A172 (cell line): Measurements from ENCODE around the gene ZNF524. TPM values are rescaled to one million over a fixed set of nuclear protein-coding genes. Genes with fewer than 3 reads are reported as not detected.

ENCODE experiments used
- DNase-seq: peaks from one replicate; pipeline ENCODE4 v3.0.0-alpha.2; 2015; ENCODE audit warnings: low spot score
- total RNA-seq: library from RNA; depleted of rRNA; stranded (reverse); fragments of >200 nt; shearing (Covaris generic); gene quantifications from 2 replicates; pipeline ENCODE4 v1.2.3, GENCODE V29; 2014

The ZNF524 gene
- total RNA-seq, 1 experiment from 2014 or later = 20.0 TPM

DNA sequence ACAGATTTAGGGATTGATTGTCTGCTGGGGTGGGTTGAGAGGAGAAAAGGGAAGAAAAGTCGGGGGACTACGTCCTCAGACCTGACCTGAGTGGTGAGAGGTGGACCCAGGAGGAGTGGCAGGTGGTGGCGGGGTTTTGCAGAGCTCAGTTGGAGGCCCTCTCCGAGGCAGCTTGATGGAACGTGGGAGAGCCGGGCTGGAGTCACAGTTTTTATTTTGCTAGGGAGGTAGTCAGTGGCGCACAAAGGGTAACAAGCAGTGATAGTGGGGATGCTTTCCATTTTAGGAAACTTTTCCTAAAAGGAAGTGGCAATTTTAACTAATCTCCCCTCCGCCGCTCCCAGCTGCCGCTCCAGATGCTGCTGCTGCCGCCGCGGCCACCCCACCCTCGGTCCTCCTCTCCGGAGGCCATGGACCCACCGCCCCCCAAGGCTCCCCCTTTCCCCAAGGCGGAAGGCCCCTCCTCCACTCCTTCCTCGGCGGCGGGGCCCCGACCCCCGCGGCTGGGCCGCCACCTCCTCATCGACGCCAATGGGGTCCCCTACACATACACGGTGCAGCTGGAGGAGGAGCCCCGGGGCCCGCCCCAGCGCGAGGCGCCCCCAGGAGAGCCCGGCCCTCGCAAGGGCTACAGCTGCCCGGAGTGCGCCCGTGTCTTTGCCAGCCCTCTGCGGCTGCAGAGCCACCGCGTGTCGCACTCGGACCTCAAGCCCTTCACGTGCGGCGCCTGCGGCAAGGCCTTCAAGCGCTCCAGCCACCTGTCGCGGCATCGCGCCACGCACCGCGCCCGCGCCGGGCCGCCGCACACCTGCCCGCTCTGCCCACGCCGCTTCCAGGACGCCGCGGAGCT is 42.3 kb downstream of the ZNF524 start:
- DNase-seq = no peak

DNA sequence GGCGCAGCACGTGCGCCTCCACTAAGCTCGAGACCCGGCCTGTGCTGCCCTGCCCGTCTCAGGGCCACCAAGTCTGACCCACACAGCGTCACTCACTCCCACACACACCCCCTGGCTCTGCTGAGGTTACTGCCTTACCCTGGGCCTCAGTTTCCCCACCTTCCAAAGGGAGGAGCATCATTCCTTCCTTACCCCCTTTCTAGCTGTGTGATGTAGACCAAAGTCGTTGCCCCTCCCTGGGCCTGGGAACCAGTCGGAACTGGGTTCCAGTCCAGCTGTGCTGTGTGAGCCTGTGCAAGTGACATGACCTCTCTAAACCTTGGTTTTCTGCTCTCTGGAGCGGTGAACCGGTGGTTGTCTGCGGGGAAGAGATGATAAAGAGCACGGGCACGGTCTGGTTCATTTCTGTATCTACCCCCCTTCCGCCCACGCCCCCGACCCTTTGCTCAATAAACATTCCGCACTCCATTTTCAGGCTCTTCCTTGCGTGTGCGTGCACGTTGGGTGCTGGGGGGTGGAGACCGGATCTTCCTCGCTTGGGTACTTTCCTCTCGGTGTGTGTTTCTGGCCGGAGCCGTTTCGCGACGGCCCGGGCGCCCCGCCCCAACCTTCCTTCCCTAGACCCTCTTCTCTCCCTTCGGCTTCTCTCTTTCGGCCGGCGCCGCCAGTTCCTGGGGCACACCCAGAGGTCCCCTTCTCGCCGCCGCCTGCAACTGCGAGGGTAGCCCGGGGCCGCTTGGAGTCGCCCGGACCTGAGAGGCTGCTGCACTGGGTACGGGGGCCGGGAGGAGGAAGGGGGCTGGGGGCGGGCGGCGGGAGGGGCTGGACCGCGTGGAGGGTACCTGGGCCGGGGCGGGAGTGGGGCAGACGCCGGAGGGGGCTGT is 43.2 kb downstream of the ZNF524 start, which contains the start of gene ZNF581:
ZNF581 (plus strand) TSS at position 647 of the 884 bp plus-strand sequence. CDS start 923 bp downstream, outside the sequence.
- peak; percentile 66 for DNase-seq

DNA sequence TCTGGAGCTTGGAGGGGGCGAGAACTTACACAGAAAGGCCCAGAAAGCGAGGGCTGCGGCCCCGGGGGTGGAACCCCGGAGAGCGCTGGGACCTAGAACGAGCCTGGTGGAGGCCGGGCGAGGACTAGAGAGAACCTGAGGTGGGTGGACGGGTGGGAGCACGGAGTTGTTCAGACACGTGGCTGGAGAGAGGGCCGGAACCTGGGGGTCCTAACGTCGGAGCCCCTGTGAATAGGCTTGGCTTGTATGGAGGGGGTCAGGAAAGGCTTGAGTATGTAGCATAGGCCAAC is 43.7 kb downstream of the ZNF524 start:
- no peak for DNase-seq

GRCh38 chr19:55644191-55644833 is 44.2 kb downstream of the ZNF524 start:
- no peak for DNase-seq

DNA sequence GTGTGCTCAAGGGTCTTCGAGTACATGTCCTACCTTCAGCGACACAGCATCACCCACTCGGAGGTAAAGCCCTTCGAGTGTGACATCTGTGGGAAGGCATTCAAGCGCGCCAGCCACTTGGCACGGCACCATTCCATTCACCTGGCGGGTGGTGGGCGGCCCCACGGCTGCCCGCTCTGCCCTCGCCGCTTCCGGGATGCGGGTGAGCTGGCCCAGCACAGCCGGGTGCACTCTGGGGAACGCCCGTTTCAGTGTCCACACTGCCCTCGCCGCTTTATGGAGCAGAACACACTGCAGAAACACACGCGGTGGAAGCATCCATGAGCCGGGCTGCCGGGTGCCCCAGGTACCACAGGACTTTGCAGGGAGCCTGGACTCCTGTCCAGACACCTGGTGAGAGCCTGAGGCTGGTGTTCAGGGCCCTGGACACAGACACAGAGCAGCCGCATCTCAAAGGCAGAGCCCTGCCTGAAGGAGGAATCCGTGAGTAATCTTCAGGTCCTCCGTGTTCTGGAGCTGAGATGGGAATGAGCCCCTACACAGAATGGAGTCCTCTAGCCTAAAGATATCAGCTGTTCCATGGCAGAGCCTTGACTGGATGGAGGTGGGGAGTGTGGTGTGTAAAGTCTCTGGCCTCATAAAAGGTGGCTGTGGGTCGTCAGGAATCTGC is 44.9 kb downstream of the ZNF524 start:
- DNase-seq = no peak

- DNase-seq = no peak
These were observed 45.4 kb downstream of the ZNF524 start for GRCh38 chr19:55645512-55645881.

- no peak for DNase-seq
These were observed 47.0 kb downstream of the ZNF524 start for GRCh38 chr19:55646889-55647731.

DNA sequence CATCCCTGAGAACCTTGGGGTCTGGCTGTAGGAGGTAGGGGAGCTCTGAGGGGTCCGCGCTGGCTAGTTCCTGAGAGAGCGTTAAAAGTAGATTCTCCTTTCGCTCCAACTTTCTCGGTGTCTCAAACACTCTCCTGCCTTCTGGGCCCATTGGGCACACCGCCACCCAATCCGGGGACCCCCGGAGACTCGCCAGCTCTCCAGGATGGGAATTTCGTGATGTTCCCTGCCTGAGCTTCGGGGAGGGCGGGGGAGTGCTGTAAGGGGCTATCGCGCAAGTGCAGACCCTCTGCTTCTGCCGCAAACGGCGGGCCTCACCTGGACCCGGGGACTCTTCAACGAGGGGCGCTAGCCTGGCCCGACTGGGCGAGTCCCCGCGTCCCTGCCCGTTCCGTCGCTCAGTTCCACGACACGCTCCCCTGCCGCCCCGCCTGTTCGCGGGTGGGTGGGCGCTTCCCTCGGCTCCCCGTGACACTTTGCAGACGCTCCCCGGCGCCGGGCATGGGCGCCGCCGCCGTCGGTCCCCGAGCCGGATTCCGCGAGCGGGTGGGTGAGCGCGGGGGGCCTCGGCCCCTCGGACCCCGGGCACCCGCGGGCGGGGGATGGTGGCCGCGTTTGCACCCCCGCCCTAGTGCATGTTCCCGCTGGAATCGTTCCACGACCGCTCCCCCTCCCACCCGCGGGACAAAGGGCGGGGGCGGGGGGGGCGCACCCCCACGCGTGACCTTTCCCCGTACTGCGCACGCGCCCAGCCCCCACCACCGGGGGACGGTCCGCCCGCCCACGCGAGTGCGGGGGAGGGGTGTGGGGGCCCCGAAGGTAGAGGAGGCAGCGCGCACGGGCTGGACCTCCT is 47.9 kb downstream of the ZNF524 start, which contains the start of gene CCDC106:
CCDC106 (plus strand) TSS at position 481 of the 853 bp plus-strand sequence. CDS start 835 bp downstream, outside the sequence.
- no peak for DNase-seq

GRCh38 chr19:55648585-55649267 is 48.6 kb downstream of the ZNF524 start:
- no peak for DNase-seq

DNA sequence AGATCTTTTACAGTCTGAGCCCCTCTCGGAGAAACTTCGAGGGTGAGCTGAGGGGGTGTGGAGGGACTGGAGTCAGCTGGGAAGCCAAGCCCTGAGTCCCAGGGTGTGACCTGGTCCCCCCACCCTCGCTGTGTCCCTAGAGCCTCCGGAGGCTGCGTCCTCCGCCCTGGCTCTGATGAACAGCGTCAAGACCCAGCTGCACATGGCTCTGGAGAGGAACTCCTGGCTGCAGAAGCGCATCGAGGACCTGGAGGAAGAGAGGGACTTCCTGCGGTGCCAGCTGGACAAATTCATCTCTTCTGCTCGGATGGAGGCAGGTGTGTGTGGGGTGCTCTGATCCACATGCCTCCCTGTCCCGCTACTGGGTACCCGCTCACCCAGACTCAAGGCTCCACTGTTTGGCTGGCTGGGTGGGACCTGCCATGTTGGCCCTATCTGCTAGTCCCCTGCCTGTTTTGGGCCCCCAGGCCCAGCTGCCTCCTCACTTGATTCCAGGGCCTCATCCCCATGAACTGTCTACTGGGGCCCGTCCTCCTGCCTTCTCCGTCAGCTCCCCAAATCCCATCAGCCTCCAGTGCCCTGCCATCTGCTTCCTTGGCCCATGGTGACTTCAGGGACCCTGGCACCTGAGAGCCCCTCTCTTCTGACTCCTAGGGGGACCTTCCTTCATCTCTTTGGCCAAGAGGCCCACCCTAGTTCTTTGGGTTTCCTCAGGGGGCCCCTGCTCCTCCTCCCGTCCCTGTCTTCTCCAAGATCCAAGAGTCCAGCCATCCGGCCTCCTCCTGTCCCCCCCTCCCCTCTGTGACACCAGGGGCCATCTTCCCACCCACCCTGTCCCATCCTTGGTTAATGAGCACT is 49.4 kb downstream of the ZNF524 start:
- DNase-seq = no peak

DNA sequence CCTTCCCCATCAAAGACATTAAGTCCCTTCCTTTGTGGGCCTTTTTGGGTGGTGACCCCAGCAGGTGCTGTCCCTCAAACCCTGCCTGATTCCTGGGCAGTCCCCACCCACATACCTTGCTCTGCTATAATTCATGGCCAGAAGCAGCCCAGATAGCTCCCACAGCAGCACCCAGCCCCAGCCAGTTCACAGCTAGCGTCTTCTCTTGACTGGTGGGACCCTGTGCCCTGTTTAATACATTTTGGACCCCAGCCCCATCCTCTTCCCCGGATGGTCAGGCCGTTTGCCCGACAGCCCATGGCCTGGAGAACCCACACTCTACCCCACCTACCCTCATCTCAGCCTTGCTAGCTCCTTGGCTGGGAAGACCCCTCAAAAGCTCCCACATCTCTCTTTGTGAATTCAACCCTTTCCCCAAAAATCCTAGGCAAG is 50.1 kb downstream of the ZNF524 start:
- no peak for DNase-seq

DNA sequence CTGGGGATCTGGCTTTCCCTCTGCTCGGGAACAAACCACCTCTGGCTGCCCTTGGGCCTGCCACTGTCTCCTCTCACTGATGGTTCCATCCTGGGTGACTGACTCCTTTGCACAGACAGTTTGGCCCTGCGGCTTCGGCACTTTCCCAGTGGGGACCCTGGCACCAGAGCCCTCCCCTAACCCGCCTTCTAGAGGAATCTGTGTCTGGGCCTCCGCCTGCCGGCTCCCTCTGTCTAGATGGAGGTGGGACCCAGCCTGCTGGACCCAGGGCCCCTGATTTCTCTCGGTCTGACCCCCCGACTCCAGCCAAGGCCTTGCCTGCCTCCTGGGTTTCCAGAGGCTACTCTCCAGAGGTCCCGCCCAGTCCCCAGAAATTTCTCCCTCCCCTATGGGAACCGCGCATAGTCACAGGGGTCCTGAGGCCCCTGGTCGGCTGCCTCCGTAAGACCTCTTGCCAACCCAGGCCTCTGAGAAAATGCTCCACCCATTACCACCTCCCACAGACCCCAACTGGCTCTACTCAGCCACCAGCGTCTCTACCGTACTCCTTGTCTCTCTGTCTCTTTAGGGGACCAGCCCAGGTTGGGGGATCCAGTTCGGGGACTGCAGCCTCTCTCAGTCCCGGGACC is 50.6 kb downstream of the ZNF524 start:
- no peak for DNase-seq

- no peak for DNase-seq
These were observed 51.1 kb downstream of the ZNF524 start for GRCh38 chr19:55651236-55651635.

DNA sequence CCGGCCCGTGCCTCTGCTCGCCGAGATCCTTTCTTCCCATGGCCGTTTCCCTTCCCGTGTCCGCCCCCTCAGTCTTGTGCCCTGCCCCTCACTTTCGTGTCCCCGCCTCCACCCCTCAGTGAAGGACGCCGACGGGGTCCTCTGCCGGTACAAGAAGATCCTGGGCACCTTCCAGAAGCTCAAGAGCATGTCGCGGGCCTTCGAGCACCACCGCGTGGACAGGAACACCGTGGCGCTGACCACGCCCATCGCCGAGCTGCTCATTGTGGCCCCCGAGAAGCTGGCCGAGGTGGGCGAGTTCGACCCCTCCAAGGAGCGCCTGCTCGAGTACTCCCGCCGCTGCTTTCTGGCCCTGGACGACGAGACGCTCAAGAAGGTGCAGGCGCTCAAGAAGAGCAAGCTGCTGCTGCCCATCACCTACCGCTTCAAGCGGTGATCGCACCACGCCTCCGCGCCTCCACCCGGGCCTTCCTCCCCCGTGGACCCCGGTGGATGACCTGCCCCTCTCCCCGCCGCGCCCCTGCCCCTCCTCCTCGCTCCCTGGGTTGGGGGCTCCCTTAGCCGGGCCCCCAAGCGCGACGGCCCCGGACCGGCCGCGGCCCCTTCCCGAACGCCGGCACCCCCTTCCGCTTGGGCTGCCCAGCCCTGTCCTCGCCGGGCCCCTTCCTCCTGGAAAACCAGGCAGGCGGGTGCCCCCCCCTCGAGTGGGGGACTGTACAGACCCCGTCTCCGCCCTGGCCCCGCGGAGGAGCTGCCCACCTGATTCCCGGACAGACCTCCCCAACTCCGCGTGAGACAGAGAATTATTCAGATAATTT is 52.4 kb downstream of the ZNF524 start:
- DNase-seq = no peak
